HFFc6 (cell line): ENCODE data around the gene CERS6. TPM values are rescaled to one million over a fixed set of nuclear protein-coding genes. Genes with fewer than 3 reads are reported as not detected.

Source experiments
- DNase-seq: peaks from one replicate; pipeline ENCODE4 v3.0.0-alpha.2; 2018
- H3K27ac Mint-ChIP-seq: 2 replicates; pipeline ENCODE4 v1.8.0; 2020; ENCODE audit warnings: mild to moderate bottlenecking, mixed read lengths
- H3K27me3 Mint-ChIP-seq: 2 replicates; pipeline ENCODE4 v1.8.0; 2021; ENCODE audit warnings: mild to moderate bottlenecking, moderate library complexity, mixed read lengths; ENCODE audit not compliant: insufficient read depth
- H3K36me3 Mint-ChIP-seq: 2 replicates; pipeline ENCODE4 v1.8.0; 2021; ENCODE audit warnings: low read depth, mixed read lengths
- H3K4me1 Mint-ChIP-seq: 2 replicates; pipeline ENCODE4 v1.8.0; 2020; ENCODE audit warnings: low read depth, mixed read lengths
- H3K4me3 Mint-ChIP-seq: 2 replicates; pipeline ENCODE4 v1.8.0; 2020; ENCODE audit warnings: mild to moderate bottlenecking, moderate library complexity, mixed read lengths
- H3K9me3 Mint-ChIP-seq: 2 replicates; pipeline ENCODE4 v1.8.0; 2020; ENCODE audit warnings: mild to moderate bottlenecking, mixed read lengths
- total RNA-seq, 6 experiments: library from RNA; stranded (reverse); fragmentation: NEBNext Ultra II Directional; extraction: Animal tissue kit (Norgen Biotek cat#: 25700); gene quantifications; 2 replicates in 1 of 6; 3 replicates in 5 of 6; pipeline ENCODE4 v1.2.3, GENCODE V29; 2021
- TF ChIP-seq, protein P1 (sequence below): fragments of 200-600 bp; sonication (generic); IDR thresholded peaks from 2 replicates; pipeline ENCODE4 v1.5.0; 2021; ENCODE audit warnings: antibody characterized with exemption, mild to moderate bottlenecking

The CERS6 gene
- total RNA-seq, 6 experiments from 2014 or later, result 6.2 to 9.9 (median 7.5) TPM

GRCh38 chr2:168603439-168603961, 147.4 kb downstream of the CERS6 start:
- Mint-ChIP-seq H3K4me1 (peaks cover 12% of the 10 kb centered on the region; the same call in 1 of the 2 replicates), H3K27ac (no peak overlapping the region), H3K9me3 (peaks cover 13% of the 10 kb centered on the region), H3K36me3 (peaks cover 14% of the 10 kb centered on the region), H3K27me3 (no peaks in the 10 kb centered on the region; the same call in 1 of the 2 replicates), H3K4me3 (no peak overlapping the region)
- no peak for DNase-seq
- TF ChIP-seq, protein P1, sequence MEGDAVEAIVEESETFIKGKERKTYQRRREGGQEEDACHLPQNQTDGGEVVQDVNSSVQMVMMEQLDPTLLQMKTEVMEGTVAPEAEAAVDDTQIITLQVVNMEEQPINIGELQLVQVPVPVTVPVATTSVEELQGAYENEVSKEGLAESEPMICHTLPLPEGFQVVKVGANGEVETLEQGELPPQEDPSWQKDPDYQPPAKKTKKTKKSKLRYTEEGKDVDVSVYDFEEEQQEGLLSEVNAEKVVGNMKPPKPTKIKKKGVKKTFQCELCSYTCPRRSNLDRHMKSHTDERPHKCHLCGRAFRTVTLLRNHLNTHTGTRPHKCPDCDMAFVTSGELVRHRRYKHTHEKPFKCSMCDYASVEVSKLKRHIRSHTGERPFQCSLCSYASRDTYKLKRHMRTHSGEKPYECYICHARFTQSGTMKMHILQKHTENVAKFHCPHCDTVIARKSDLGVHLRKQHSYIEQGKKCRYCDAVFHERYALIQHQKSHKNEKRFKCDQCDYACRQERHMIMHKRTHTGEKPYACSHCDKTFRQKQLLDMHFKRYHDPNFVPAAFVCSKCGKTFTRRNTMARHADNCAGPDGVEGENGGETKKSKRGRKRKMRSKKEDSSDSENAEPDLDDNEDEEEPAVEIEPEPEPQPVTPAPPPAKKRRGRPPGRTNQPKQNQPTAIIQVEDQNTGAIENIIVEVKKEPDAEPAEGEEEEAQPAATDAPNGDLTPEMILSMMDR, result no peak

- Mint-ChIP-seq H3K27me3 (no peaks in the 10 kb centered on the region; the same call in 1 of the 2 replicates), H3K27ac (no peak overlapping the region), H3K9me3 (peaks cover 13% of the 10 kb centered on the region), H3K36me3 (peaks cover 14% of the 10 kb centered on the region), H3K4me1 (peaks cover 17% of the 10 kb centered on the region; the same call in 1 of the 2 replicates), H3K4me3 (no peak overlapping the region)
- TF ChIP-seq, protein P1, result no peak
- no peak for DNase-seq
Observed at GRCh38 chr2:168604252-168604651, 148.2 kb downstream of the CERS6 start.

- Mint-ChIP-seq H3K27ac (no peak overlapping the region), H3K4me3 (no peak overlapping the region), H3K27me3 (peaks cover 2% of the 10 kb centered on the region; the same call in 1 of the 2 replicates), H3K36me3 (peaks cover 14% of the 10 kb centered on the region), H3K4me1 (peaks cover 8% of the 10 kb centered on the region; the same call in 1 of the 2 replicates), H3K9me3 (peaks cover 13% of the 10 kb centered on the region)
- DNase-seq, result no peak
- TF ChIP-seq, protein P1, result no peak
Observed at GRCh38 chr2:168607992-168608391, 151.9 kb downstream of the CERS6 start.

DNA sequence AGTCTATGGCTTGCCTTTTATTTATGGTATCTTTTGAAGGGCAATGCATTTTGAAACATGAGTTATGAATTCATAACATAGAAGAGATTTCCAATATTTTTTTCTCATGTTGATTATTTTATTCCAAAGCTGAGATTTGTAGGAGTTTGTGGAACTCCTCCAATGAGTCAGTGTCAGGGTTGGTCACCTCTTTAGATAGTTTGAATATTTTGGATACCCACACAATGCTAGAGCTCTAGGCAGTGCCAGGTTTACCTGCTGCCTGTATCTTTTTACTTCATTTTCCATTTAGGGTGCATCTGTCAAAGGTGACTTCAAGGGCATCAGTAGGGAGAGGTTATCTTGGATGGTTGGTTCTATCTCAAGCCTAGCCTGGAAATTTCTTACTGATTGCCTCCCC, 152.7 kb downstream of the CERS6 start:
- DNase-seq, result no peak

DNA sequence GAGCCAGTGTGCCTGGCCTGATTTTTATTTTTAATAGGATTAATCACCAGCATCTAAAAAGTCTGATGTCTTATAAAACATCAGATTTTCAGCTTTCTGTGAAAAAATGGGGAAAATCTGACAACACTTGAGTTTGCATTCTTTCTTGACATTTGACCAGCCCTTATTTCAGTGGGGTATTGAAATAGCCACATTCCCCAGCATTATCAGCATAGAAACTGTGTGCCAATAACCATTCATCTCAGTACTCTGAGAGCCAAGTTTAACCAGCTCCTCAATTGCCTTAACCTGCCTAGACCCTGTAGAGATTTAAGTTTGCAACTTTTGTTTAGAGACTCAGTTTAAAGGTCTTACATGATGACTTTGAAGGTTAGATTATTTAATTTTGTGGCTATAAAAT, 155.0 kb downstream of the CERS6 start:
- DNase-seq, result no peak
- Mint-ChIP-seq H3K4me3 (no peak overlapping the region), H3K27me3 (peaks cover 2% of the 10 kb centered on the region), H3K4me1 (peaks cover 8% of the 10 kb centered on the region; the same call in 1 of the 2 replicates), H3K27ac (no peak overlapping the region), H3K36me3 (0 out of 2 replicates have a peak, but pooled peaks cover 4% of the 10 kb centered on the region), H3K9me3 (no peaks in the 10 kb centered on the region; the same call in 1 of the 2 replicates)
- TF ChIP-seq, protein P1, result no peak

More for the DNA sequence above, 152.7 kb downstream of the CERS6 start:
- Mint-ChIP-seq H3K27me3 (peaks cover 2% of the 10 kb centered on the region), H3K27ac (no peak overlapping the region), H3K9me3 (peaks cover 13% of the 10 kb centered on the region), H3K36me3 (peaks cover 14% of the 10 kb centered on the region), H3K4me3 (no peak overlapping the region), H3K4me1 (peaks cover 8% of the 10 kb centered on the region; the same call in 1 of the 2 replicates)
- TF ChIP-seq, protein P1, result no peak
